WERI-Rb-1 (cell line): ENCODE results near the gene TECPR2.

ENCODE experiments used
- DNase-seq: peaks from one replicate; pipeline ENCODE4 v3.0.0-alpha.2; 2020
- H3K27ac ChIP-seq: fragments of 250-450 bp; sonication (Bioruptor Pico); 2 replicates; pipeline ENCODE4 v1.5.1; 2020; ENCODE audit warnings: mild to moderate bottlenecking, moderate library complexity
- H3K27me3 ChIP-seq: fragments of 250-450 bp; sonication (Bioruptor Pico); 2 replicates; pipeline ENCODE4 v1.5.1; 2021; ENCODE audit warnings: mild to moderate bottlenecking, low read depth, moderate library complexity; ENCODE audit not compliant: insufficient read depth, severe bottlenecking
- H3K36me3 ChIP-seq: fragments of 250-450 bp; sonication (Bioruptor Pico); 2 replicates; pipeline ENCODE4 v1.5.1; 2020; ENCODE audit warnings: mild to moderate bottlenecking, moderate library complexity
- H3K4me3 ChIP-seq: 2 replicates; pipeline ENCODE4 v1.5.1; 2011; ENCODE audit warnings: low read depth, mild to moderate bottlenecking, control low read depth, low read length
- H3K9me3 ChIP-seq: fragments of 250-450 bp; sonication (Bioruptor Pico); 2 replicates; pipeline ENCODE4 v1.5.1; 2021; ENCODE audit warnings: mild to moderate bottlenecking, moderate library complexity; ENCODE audit not compliant: severe bottlenecking
- TF ChIP-seq, protein P1 (sequence below): IDR thresholded peaks from 2 replicates; pipeline ENCODE4 v1.5.1; 2011; ENCODE audit warnings: low read depth, mild to moderate bottlenecking, control low read depth, inconsistent platforms, low read length

The TECPR2 gene

DNA sequence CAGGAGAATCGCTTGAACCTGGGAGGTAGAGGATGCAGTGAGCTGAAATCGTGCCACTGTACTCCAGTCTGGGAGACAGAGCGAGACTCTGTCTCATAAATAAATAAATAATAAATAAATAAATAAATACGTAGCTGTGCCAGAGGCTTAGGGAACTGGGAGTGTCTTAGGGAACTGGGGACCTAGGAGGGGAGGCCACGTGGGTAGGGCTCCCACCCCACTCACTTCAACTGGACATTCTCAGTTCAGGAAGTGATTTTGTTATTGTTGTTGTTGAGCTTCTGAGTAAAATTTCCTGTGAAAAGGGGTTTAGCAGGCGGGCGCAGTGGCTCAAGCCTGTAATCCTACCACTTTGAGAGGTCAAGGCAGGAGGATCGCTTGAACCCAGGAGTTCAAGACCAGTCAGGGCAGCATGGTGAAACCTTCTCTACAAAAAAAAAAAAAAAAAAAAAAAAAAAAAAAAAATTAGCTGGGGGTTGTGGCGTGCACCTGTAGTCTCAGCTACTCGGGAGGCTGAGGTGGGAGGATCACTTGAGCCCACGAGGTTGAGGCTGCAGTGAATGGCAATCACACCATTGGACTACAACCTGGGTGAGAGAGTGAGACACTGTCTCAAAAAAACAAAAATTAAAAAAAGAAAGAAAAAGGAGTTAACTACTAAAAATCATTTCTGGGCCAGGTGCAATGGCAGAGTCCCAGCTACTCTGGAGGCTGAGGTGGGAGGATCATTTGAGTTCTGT lies 165.9 kb downstream of the TECPR2 start:
- Histone ChIP-seq H3K4me3 (no peak overlapping the region), H3K27me3 (no peaks in the 10 kb centered on the region), H3K27ac (no peak overlapping the region), H3K9me3 (no peaks in the 10 kb centered on the region), H3K36me3 (no peaks in the 10 kb centered on the region)
- TF ChIP-seq, protein P1, sequence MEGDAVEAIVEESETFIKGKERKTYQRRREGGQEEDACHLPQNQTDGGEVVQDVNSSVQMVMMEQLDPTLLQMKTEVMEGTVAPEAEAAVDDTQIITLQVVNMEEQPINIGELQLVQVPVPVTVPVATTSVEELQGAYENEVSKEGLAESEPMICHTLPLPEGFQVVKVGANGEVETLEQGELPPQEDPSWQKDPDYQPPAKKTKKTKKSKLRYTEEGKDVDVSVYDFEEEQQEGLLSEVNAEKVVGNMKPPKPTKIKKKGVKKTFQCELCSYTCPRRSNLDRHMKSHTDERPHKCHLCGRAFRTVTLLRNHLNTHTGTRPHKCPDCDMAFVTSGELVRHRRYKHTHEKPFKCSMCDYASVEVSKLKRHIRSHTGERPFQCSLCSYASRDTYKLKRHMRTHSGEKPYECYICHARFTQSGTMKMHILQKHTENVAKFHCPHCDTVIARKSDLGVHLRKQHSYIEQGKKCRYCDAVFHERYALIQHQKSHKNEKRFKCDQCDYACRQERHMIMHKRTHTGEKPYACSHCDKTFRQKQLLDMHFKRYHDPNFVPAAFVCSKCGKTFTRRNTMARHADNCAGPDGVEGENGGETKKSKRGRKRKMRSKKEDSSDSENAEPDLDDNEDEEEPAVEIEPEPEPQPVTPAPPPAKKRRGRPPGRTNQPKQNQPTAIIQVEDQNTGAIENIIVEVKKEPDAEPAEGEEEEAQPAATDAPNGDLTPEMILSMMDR = no peak
- DNase-seq = no peak

DNA sequence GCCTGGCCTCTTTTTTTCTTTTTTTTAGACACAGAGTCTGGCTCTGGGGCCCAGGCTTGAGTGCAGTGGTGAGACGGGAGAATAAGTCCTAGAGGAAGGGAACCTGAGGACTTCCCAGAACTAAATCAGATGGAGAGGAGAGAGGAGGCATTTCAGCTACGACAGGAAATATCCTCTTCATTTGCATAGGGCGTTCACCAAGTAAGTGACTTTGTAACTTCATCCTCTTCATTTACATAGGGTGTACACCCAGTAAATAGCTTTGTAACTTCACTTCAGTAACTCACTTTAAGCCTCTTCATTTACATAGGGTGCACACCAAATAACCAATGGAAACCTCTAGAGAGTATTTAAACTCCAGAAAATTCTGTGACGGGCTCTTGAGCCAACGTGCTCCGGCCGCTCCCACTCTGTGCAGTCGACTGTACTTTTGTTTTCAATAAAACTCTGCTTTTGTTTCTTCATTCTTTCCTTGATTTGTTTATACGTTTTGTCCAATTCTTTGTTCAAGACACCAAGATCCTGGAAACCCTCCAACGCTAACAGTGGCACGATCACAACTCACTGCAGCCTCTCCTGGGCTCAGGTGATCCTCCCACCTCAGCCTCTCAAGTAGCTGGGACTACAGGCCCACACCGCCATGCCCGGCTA lies 168.2 kb downstream of the TECPR2 start:
- no peak for DNase-seq
- Histone ChIP-seq H3K36me3 (no peaks in the 10 kb centered on the region), H3K27ac (no peak overlapping the region), H3K9me3 (no peaks in the 10 kb centered on the region), H3K27me3 (no peaks in the 10 kb centered on the region), H3K4me3 (no peak overlapping the region)
- TF ChIP-seq, protein P1 = no peak

DNA sequence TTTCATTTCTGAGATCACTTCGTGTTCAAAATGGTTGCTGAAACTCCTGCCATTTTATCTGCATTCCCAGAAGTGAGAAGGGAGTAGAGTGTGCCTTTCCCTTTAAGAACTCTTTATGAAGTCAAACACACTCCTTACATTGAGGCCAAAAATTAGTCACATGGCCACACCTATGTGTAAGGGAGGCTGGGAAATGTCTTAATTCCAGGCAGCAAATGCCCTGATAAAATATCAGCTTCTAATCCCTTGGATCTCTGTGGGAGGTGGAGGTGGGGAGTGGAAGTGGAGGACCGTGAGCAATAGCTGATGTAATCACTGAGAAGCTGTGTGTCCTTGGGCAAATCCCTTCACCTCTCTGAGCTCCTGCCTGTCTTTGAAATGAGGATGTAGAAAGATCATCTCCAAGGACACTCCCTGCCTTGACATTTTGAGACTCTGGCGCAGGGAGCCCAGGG lies 169.5 kb downstream of the TECPR2 start:
- Histone ChIP-seq H3K9me3 (no peaks in the 10 kb centered on the region), H3K36me3 (no peaks in the 10 kb centered on the region), H3K27ac (no peak overlapping the region)

DNA sequence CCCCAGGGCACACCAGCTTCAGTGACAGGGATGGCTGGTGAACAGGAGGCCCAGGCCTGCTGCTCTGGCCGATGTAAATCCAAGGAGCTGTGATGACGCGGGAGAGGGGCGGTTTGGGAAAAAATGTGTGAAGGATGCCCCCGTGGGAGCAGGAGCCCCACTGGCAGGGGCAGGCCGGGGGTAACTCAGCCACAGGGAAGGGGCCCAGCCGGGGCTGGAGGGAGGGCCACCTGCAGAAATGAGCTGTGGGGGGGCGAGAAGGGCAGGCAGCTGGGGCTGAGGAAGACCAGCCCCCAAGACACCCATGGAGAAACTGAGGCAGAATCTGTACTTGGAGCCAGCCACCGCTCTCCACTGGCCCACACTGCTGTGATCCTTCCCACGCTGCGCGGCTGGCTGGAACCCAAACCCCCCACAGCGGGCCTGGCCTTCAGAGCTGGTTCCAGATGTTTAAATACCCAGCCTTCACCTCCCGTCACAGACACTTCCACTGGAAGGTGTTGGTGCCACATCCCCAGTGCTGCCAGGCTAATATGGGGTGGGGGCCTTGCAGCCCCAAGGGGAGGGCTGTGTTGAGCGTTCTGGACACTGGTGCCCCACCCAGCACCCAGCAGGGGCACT lies 175.3 kb downstream of the TECPR2 start:
- H3K4me3 ChIP-seq = no peak overlapping the region
- TF ChIP-seq, protein P1 = no peak

More for the DNA sequence above, 169.5 kb downstream of the TECPR2 start:
- no peak for DNase-seq
- H3K27me3 ChIP-seq = no peaks in the 10 kb centered on the region
- TF ChIP-seq, protein P1 = no peak
- no peak overlapping the region for H3K4me3 ChIP-seq

DNA sequence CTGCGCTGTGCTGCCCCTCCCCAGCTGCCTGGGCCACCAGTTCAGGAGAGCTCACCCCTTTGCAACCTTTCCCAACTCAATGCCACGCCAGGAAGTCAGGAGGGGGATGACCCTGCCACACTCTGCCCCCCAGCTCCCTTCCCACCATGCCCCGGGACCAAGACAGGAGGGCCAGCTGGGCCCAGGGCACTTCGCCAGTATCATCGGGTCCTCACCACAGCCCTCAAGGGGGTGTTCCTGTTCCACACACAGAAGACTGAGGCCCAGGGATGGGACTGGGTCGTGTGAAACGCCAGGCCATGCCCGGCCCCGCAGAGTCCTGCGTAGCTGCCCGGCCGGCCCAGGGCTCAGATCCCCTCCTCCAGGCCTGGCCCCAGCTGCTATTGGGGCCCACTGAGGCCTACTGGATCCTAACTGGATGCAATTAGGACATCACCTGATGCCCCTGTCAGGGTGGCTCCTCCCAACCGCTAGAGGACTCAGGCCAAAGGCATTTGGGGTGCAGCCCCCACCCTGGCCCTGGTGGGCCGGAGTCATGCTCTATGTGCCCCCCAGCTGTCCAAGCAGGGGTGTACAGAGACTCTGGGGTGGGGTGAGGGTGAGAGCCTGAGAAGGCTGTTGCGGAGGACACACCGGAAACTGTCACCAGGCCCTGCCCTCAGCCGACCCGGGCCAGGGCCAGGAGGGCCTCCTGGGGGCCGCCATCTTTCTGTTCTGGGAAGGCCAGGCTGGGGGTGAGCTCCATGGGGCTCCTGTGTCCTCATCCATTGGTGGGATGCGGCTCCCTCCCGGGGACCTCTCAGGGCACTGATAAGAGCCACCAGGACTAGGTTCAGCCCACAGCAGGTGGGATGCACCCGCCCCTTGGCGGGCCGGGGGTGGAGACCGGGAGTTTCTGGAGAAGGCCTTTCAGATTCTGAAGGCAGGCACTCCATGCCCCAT lies 176.1 kb downstream of the TECPR2 start:
- no peak for DNase-seq

More for the DNA sequence above, 175.3 kb downstream of the TECPR2 start:
- Histone ChIP-seq H3K27me3 (no peaks in the 10 kb centered on the region), H3K27ac (no peak overlapping the region), H3K36me3 (no peaks in the 10 kb centered on the region), H3K9me3 (no peaks in the 10 kb centered on the region)
- DNase-seq = no peak

More for the DNA sequence above, 176.1 kb downstream of the TECPR2 start:
- no peak overlapping the region for H3K4me3 ChIP-seq
- no peaks in the 10 kb centered on the region for H3K27me3 ChIP-seq
- no peak overlapping the region for H3K27ac ChIP-seq
- TF ChIP-seq, protein P1 = no peak
- H3K9me3 ChIP-seq = no peaks in the 10 kb centered on the region
- H3K36me3 ChIP-seq = no peaks in the 10 kb centered on the region
